ENCODE data around the gene NANOS3. TPM values are rescaled to one million over a fixed set of nuclear protein-coding genes. Genes with fewer than 3 reads are reported as not detected.

NANOS3 gene
- total and polyA plus RNA-seq, 9 of the 15 experiments (the other 6 are each of a cell fraction or from before 2014, with no cell fraction given) = not detected

DNA sequence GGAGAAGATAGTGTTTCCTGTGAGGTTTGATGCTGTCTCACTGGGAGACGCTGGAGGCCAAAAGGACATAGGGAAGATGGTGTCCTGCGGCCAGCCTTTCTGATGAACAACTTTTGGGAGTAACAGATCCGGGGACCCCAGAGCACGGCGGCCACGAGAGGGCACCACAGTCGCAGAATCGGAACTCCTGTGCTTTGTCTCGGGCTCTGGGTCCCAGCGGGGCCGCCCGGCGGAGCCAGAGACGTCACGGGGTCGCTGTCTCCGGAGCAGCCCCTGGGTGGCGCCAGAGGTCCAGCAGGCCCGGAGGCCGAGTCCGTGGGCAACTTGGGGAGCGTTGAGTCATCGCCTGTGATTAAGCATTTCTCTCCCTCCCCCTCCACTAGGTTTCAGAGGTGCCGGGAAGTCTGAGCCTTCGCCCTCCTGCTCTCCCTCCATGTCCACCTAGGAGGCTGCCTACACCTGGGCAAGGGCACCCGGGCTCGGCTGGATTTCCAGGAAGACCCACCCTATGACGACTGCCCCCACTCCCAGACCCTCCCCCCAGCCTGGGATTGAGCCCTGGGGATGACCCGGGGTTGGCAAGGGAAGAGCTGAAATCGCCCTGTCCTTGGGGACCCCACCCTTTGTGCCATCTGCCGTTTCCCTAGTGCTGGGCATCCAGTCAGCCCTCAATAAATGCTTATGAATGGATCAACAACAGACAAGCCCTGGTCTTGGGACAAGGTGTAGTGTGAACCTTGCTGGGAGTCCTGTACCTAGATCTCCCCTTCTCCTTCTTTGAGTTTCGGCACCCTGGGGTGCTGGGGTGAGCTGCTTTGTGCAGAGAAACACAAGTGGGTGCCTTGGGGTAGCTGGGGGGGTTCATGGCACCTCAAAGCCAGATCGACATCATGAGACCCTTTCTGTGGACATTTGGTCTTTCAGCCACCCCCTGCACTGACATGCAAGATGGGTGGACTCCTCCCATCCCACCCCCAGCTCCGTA is 3.4 kb downstream of the NANOS3 start (continued):
- TF ChIP-seq FOXM1 (IDR thresholded peaks at IDR 0.05; ENCODE audit: low read depth) = peak; percentile 35; the same call in 1 of the 2 replicates
- no peak for TF ChIP-seq FOXM1 (CRISPR knock-in tag; IDR thresholded peaks at IDR 0.05; ENCODE audit: low read depth)
- TF ChIP-seq ZNF507 (tag; conservative IDR thresholded peaks at IDR 0.05) = no peak
- TF ChIP-seq YY1 (IDR thresholded peaks at IDR 0.05; ENCODE audit: borderline replicate concordance in 1 of 3, control insufficient read depth in 1 of 3, extremely low read depth in 1 of 3, insufficient read depth in 3 of 3, insufficient read length in 1 of 3, insufficient replicate concordance in 2 of 3, low read depth in 1 of 3, low read length in 2 of 3) = peak in 2 of 3 experiments; percentile 58 to 74
- peak; percentile 75 for TF ChIP-seq FIP1L1 (IDR thresholded peaks at IDR 0.05; ENCODE audit: low read depth, low read length, poor library complexity, severe bottlenecking)
- no peak for TF ChIP-seq ZNF134 (CRISPR knock-in tag; conservative IDR thresholded peaks at IDR 0.05)
- TF ChIP-seq, protein P1, sequence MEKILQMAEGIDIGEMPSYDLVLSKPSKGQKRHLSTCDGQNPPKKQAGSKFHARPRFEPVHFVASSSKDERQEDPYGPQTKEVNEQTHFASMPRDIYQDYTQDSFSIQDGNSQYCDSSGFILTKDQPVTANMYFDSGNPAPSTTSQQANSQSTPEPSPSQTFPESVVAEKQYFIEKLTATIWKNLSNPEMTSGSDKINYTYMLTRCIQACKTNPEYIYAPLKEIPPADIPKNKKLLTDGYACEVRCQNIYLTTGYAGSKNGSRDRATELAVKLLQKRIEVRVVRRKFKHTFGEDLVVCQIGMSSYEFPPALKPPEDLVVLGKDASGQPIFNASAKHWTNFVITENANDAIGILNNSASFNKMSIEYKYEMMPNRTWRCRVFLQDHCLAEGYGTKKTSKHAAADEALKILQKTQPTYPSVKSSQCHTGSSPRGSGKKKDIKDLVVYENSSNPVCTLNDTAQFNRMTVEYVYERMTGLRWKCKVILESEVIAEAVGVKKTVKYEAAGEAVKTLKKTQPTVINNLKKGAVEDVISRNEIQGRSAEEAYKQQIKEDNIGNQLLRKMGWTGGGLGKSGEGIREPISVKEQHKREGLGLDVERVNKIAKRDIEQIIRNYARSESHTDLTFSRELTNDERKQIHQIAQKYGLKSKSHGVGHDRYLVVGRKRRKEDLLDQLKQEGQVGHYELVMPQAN (IDR thresholded peaks at IDR 0.05; ENCODE audit: borderline replicate concordance) = no peak; the same call in 1 of the 2 replicates
- peak; percentile 90 for TF ChIP-seq CCNT2 (IDR thresholded peaks at IDR 0.05; ENCODE audit: borderline replicate concordance, extremely low read depth, insufficient read length, low read depth, low read length)
- TF ChIP-seq MAZ (CRISPR knock-in tag; conservative IDR thresholded peaks at IDR 0.05 in 1 of 2, IDR thresholded peaks at IDR 0.05 in 1 of 2) = peak; percentile 93 to 96
- TF ChIP-seq PTTG1 (tag; IDR thresholded peaks at IDR 0.05; ENCODE audit: low read depth) = no peak
- TF ChIP-seq, protein P2, sequence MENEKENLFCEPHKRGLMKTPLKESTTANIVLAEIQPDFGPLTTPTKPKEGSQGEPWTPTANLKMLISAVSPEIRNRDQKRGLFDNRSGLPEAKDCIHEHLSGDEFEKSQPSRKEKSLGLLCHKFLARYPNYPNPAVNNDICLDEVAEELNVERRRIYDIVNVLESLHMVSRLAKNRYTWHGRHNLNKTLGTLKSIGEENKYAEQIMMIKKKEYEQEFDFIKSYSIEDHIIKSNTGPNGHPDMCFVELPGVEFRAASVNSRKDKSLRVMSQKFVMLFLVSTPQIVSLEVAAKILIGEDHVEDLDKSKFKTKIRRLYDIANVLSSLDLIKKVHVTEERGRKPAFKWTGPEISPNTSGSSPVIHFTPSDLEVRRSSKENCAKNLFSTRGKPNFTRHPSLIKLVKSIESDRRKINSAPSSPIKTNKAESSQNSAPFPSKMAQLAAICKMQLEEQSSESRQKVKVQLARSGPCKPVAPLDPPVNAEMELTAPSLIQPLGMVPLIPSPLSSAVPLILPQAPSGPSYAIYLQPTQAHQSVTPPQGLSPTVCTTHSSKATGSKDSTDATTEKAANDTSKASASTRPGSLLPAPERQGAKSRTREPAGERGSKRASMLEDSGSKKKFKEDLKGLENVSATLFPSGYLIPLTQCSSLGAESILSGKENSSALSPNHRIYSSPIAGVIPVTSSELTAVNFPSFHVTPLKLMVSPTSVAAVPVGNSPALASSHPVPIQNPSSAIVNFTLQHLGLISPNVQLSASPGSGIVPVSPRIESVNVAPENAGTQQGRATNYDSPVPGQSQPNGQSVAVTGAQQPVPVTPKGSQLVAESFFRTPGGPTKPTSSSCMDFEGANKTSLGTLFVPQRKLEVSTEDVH (IDR thresholded peaks at IDR 0.05; ENCODE audit: low read depth, partially characterized antibody) = peak; percentile 39
- no peak for TF ChIP-seq SAFB2 (IDR thresholded peaks at IDR 0.05; ENCODE audit: borderline replicate concordance, low read depth, low read length, severe bottlenecking)
- peak; percentile 39 for TF ChIP-seq ZFX (CRISPR knock-in tag; IDR thresholded peaks at IDR 0.05)
- TF ChIP-seq, protein P3, sequence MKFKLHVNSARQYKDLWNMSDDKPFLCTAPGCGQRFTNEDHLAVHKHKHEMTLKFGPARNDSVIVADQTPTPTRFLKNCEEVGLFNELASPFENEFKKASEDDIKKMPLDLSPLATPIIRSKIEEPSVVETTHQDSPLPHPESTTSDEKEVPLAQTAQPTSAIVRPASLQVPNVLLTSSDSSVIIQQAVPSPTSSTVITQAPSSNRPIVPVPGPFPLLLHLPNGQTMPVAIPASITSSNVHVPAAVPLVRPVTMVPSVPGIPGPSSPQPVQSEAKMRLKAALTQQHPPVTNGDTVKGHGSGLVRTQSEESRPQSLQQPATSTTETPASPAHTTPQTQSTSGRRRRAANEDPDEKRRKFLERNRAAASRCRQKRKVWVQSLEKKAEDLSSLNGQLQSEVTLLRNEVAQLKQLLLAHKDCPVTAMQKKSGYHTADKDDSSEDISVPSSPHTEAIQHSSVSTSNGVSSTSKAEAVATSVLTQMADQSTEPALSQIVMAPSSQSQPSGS (CRISPR knock-in tag; IDR thresholded peaks at IDR 0.05) = no peak
- TF ChIP-seq MAFG (tag; conservative IDR thresholded peaks at IDR 0.05) = peak; percentile 88
- TF ChIP-seq SMARCA4 (IDR thresholded peaks at IDR 0.05) = peak; percentile 79
